Stimulated activated naive CD8-positive, alpha-beta T cell treated with anti-CD3 and anti-CD28 coated beads, Interleukin-15, amount 100 ng/mL, for 72 hours (primary cell): ENCODE results near the gene TAF7L.
A peak's percentile ranks its signal among the peaks of the same experiment; 100 is the strongest.

Experiments used
- ATAC-seq: fragments of 150-1000 bp; cut with Tn5 transposase; 2 replicates; pipeline ENCODE4 v1.10.0; 2021; ENCODE audit warnings: mild to moderate bottlenecking, moderate library complexity
- DNase-seq, 2 donors: peaks; one replicate each; pipeline ENCODE4 v3.0.0; 2021 to 2022
- H3K27ac Mint-ChIP-seq, 2 donors: one replicate each; pipeline ENCODE4 v1.8.0; 2022; ENCODE audit warnings: mild to moderate bottlenecking in 2 of 2, mixed read lengths in 2 of 2, moderate library complexity in 2 of 2
- H3K27me3 Mint-ChIP-seq: one replicate; pipeline ENCODE4 v1.8.0; 2022; ENCODE audit warnings: mixed read lengths
- H3K4me1 Mint-ChIP-seq: one replicate; pipeline ENCODE4 v1.8.0; 2022; ENCODE audit warnings: mild to moderate bottlenecking, mixed read lengths
- H3K4me3 Mint-ChIP-seq, 2 donors: one replicate each; pipeline ENCODE4 v1.8.0; 2022; ENCODE audit warnings: mild to moderate bottlenecking in 2 of 2, mixed read lengths in 2 of 2, moderate library complexity in 1 of 2
- H3K9me3 Mint-ChIP-seq, 2 donors: one replicate each; pipeline ENCODE4 v1.8.0; 2022; ENCODE audit warnings: mixed read lengths in 2 of 2

Gene TAF7L

GRCh38 chrX:101241531-101241930, 49.6 kb downstream of the TAF7L start:
- Mint-ChIP-seq H3K27ac (no peak overlapping the region), H3K27me3 (no peaks in the 10 kb centered on the region), H3K4me3 (no peak overlapping the region), H3K9me3 (no peaks in the 10 kb centered on the region), H3K4me1 (no peaks in the 10 kb centered on the region)
- DNase-seq = no peak
- no peak for ATAC-seq

DNA sequence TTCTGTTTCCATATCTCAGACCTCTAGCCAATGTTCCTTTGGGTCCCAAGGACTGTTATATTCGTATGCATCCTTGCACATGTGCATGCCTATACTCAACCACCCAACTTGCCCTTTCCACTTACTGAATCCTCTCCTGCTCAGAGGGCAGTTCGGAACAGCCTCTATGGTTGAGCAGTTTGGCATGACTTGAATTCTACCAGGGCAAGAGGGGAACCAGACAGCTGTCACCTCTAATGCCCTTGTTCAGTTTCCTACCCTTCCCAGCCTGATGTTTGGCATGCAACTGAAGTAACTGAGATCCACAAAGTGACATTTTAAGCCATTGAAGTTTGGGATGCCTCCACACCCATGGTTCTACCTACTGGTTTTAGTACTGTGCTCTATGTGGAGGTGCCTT, 54.1 kb downstream of the TAF7L start:
- H3K9me3 Mint-ChIP-seq = no peaks in the 10 kb centered on the region
- ATAC-seq (no peak), DNase-seq (no peak)
- H3K4me3 Mint-ChIP-seq = no peak overlapping the region
- peak overlapping the region in 1 of 2 donors; percentile 63 for H3K27ac Mint-ChIP-seq
- no peaks in the 10 kb centered on the region for H3K27me3 Mint-ChIP-seq
- H3K4me1 Mint-ChIP-seq = no peaks in the 10 kb centered on the region

DNA sequence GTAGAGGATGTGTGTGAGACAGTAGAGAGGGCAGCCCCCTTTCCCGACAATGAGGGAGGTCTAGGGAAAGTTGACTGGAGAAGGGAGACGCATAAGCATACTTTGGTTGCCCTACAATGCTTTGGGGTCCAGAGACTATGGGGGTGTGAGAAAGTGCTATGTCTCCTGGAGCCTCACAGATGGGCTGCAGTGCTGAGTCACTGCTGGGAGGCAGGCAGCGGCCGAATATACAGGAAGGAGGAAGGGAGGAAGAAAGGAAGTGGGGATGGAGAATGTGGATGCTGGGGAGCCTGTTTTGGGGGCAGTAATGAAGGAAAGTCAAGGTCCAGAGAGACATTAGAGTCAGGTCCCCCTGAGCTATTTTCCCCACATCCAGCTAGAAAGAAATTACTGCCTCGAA, 58.8 kb downstream of the TAF7L start:
- Mint-ChIP-seq H3K4me1 (no peaks in the 10 kb centered on the region), H3K27ac (no peak overlapping the region), H3K27me3 (no peaks in the 10 kb centered on the region), H3K9me3 (no peaks in the 10 kb centered on the region), H3K4me3 (no peak overlapping the region)
- DNase-seq = no peak
- ATAC-seq = no peak

- Mint-ChIP-seq H3K9me3 (no peaks in the 10 kb centered on the region), H3K27me3 (no peaks in the 10 kb centered on the region), H3K4me3 (no peak overlapping the region), H3K27ac (no peak overlapping the region), H3K4me1 (no peaks in the 10 kb centered on the region)
- ATAC-seq (no peak), DNase-seq (no peak)
Observed at GRCh38 chrX:101231080-101231479, 60.1 kb downstream of the TAF7L start.

DNA sequence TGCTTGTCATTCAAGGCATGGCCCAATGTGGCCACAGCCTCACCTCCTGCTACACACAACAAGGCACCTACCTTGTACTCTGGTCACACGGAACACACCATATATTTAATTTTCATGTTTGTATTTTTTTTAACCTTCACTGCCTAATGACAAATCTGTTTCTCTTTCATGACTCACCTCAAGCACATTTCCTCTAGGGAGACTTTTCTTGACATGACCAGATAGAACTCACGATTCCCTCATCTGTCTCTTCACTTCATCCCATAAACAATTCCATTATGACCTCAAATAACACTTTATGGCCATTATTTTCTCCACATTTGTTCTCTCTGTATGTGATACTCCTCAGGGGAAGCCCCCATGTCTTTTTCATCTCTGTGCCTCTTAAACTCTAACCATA, 60.5 kb downstream of the TAF7L start:
- H3K27me3 Mint-ChIP-seq = no peaks in the 10 kb centered on the region
- H3K4me3 Mint-ChIP-seq = no peak overlapping the region
- no peak overlapping the region for H3K27ac Mint-ChIP-seq
- ATAC-seq = no peak
- DNase-seq = no peak
- no peaks in the 10 kb centered on the region for H3K4me1 Mint-ChIP-seq
- no peaks in the 10 kb centered on the region for H3K9me3 Mint-ChIP-seq

DNA sequence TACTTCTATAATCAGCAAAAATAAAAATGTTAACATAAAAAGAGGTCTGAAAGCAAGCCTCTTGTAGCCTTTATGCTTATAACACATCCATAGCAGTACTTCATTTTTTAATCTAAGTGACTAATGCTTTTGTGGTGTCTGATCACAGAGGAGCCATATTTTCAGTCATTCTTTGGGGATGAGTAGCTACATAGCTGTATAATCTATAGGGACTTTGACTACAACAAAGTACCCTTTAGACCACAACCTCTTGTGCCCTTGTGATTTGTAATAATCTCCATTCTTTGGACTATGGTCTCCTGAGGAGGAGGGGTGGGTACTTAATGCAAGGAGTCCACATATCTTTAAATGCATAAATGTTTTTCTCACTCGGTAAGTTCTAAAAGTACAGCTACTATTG, 62.0 kb downstream of the TAF7L start:
- Mint-ChIP-seq H3K4me1 (no peaks in the 10 kb centered on the region), H3K9me3 (no peaks in the 10 kb centered on the region), H3K27me3 (no peaks in the 10 kb centered on the region), H3K4me3 (no peak overlapping the region), H3K27ac (no peak overlapping the region)
- ATAC-seq (no peak), DNase-seq (no peak)

DNA sequence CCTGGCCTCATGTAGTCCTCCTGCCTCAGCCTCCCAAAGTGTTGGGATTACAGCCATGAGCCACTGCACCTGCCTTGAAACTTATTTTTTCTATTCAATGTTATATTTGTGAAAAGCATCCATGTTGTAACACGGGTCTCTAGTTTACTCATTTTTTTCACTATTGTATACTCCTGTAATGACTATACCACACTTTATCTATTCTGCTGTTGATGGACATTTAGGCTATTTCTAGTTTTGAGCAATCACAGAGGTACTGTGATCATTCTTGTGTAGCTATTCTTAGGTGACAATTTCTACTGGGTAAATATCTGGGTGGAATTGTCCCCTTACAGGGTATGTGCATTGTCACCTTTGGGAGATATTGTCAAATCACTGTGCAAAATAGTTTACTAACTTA, 67.9 kb downstream of the TAF7L start:
- Mint-ChIP-seq H3K4me3 (no peak overlapping the region), H3K9me3 (no peaks in the 10 kb centered on the region), H3K27ac (no peak overlapping the region), H3K27me3 (peaks cover 8% of the 10 kb centered on the region), H3K4me1 (peaks cover 11% of the 10 kb centered on the region)
- DNase-seq (no peak), ATAC-seq (no peak)

DNA sequence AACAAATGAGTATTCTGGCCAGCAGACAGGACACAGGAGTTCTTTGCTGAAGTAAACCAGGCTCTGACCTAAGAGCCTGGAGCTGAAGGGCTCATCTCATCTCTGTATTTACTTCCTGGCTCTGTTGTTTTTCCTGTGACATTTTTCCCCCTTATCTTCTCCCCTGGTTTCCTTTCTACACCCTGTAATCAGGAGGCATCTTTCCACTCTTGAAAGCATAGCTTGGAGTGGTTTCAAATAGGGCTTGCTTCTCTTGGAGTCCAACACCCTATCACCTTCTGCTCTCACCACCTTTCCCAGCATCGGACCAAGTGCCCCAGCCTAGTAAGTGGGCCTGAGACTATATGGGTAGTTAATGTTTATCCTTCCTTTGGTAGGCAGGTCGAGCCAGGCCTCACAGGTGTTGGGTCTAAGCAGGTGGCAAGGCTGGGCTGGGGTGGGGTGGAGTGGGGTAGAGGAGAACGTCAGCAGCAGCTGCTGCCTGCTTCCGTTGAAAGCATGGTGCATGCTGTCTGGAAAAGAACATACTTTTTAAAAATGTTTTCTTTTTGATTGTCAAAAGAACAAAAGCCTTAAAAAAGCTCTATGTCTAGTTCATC, 70.4 kb downstream of the TAF7L start:
- Mint-ChIP-seq H3K27ac (no peak overlapping the region), H3K9me3 (no peaks in the 10 kb centered on the region), H3K4me1 (peaks cover 11% of the 10 kb centered on the region), H3K27me3 (peaks cover 8% of the 10 kb centered on the region), H3K4me3 (no peak overlapping the region)
- no peak for ATAC-seq
- DNase-seq = no peak

GRCh38 chrX:101219864-101220346, 71.2 kb downstream of the TAF7L start:
- Mint-ChIP-seq H3K27me3 (peaks cover 8% of the 10 kb centered on the region), H3K4me1 (peaks cover 11% of the 10 kb centered on the region), H3K9me3 (no peaks in the 10 kb centered on the region), H3K4me3 (no peak overlapping the region), H3K27ac (peak overlapping the region; percentile 19 to 78)
- ATAC-seq (no peak), DNase-seq (no peak)

DNA sequence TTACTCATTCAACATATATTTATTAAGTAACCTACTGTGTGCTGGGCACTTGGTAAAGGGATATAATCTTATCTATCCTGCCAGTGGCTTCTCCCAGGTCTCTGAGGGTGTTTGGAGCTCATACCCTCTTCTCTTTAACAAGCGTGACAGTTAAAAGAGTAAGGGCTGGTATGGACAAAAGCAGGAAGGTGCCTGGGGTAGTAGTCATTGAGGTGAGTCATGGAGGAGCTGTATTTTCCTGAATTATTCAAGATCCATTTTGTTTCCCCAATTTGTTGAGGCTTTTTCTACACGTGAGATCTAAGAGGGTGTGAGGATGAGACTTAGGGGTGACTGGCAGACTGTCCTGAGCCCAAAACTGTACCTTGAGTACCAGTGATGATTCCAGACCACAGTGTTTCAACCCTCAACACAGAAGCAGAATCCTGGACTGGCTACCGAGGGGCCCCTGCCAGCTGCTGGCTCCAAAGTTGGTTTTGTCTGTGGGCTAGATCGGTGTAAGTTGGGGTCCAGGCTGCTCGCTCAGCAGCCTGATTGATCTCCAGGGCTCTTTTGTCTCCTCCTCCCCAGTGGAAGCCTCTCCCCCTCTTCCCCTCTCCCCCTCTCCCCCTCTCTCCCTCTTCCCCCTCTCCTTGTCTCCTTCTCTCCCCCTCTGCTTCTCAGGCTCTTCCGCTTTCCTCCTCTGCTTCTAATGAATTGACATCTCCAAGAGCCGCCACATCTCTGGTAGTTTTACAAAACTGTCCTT, 71.8 kb downstream of the TAF7L start, which contains the start of gene DRP2:
TSS of gene DRP2 (plus strand) at position 671 of the 748 bp plus-strand sequence. CDS start 11,862 bp downstream, outside the sequence.
- DNase-seq (no peak), ATAC-seq (no peak)
- Mint-ChIP-seq H3K9me3 (no peaks in the 10 kb centered on the region), H3K4me3 (no peak within 1 kb of the TSS), H3K27me3 (peaks cover 8% of the 10 kb centered on the region), H3K27ac (peak within 1 kb of the TSS; percentile 19 to 78), H3K4me1 (peaks cover 11% of the 10 kb centered on the region)
